ENCODE measurements around the gene OXER1. TPM values are rescaled to one million over a fixed set of nuclear protein-coding genes. Genes with fewer than 3 reads are reported as not detected.

OXER1 gene
- total RNA-seq, 2 donors from 2014 or later: 4.5 to 5.6 TPM

DNA sequence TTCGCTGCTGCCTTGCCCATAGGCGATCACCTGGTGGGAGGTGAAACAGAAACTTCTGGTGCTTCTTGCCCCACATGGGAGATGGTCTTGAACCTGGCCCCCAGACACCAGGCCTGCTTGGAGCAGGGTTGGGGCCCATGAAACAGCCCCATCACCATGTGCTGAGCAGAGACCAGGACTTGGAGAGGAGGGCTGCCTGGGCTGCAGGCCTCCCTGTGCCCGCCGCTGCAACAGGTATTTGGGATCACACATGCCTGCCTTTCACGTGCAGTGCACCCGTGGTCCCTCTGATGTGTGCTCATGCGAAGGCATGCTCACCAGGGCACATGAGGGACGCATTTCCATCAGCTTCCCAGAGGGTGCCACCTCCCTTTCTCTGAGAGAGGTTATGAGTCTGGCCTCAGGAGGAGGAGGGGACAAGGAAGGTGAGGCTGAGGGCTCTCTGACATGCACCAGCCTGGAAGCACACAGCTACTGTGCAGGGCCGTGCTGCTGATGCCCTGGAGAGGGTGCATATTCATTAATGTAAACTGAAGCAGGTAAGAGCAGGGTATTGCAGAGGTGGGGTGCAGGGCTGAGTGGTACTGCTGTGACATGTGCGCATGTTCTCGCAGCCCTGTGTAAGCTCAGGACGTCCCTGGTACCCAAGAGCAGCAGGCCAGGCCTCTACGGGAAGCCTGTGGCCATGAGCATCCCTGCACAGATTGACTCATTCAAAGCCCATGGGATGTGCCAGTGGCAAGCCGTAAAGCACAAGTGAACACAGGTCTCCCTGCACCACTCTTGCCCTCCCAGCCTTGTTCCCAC is 4.2 kb upstream of the OXER1 start:
- Histone ChIP-seq H3K36me3 (no peaks in the 10 kb centered on the region), H3K4me3 (no peak overlapping the region), H3K27me3 (replicated peaks; ENCODE audit: insufficient read depth) (no peaks in the 10 kb centered on the region), H3K9me3 (no peaks in the 10 kb centered on the region), H3K4me1 (replicated peaks) (no peaks in the 10 kb centered on the region), H3K27ac (no peak overlapping the region)
- TF ChIP-seq POLR2A (IDR thresholded peaks at IDR 0.05) (no peak), POLR2AphosphoS5 (IDR thresholded peaks at IDR 0.05) (no peak), CTCF (IDR thresholded peaks at IDR 0.05) (no peak)
- intact Hi-C loops (cut with DNase I): no loop called here
- DNase-seq (ENCODE audit: low spot score): no peak
- WGBS: 77% methylated on average over 14 of the region's 14 CpGs

DNA sequence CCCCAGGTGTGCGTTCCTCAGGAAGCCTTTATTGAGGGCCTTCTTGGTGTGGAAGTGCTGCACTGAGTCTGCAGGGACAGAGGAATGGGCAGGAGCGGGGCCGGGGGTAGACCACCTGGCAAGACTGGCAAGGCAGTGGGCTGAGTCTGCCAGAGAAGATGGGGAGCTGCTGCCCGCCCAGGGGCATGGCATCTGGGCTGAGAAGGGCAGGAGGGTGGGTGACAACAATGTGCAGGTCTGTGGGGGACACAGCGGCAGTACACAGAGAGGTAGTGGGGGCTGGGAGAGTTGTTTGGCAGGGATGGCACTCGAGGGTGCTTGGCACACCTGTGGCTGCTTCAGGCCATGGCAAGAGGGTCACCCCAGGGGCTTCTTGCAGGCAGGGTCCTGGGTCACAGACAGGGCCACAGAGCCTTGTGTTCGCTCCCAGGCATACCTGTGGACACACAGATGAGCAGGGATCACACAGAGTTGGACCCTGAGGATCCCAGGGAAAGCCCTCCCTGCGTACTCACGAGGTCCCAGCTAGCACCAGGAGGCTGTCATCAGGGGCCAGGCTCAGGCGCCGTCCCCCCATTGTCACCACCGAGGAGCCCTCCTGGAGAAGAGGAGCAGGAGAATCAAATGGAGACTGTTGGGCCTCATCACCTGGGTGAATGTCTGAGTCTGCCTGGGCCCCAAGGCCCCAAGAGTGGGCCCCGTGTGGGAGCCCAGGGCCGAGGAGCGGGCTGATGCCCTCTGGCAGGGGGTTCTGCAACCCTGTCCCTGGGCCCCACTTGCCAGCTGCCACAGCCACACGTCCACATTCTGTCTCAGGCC is 3.4 kb upstream of the OXER1 start:
- intact Hi-C loops (cut with DNase I): no loop called here
- Histone ChIP-seq H3K36me3 (no peaks in the 10 kb centered on the region), H3K9me3 (no peaks in the 10 kb centered on the region), H3K27ac (no peak overlapping the region), H3K4me1 (replicated peaks) (no peaks in the 10 kb centered on the region), H3K4me3 (no peak overlapping the region), H3K27me3 (replicated peaks; ENCODE audit: insufficient read depth) (no peaks in the 10 kb centered on the region)
- WGBS: 85% methylated on average over 16 of the region's 16 CpGs
- DNase-seq (ENCODE audit: low spot score): no peak
- no peak for TF ChIP-seq POLR2A (IDR thresholded peaks at IDR 0.05)
- no peak for TF ChIP-seq POLR2AphosphoS5 (IDR thresholded peaks at IDR 0.05)
- no peak for TF ChIP-seq CTCF (IDR thresholded peaks at IDR 0.05)

DNA sequence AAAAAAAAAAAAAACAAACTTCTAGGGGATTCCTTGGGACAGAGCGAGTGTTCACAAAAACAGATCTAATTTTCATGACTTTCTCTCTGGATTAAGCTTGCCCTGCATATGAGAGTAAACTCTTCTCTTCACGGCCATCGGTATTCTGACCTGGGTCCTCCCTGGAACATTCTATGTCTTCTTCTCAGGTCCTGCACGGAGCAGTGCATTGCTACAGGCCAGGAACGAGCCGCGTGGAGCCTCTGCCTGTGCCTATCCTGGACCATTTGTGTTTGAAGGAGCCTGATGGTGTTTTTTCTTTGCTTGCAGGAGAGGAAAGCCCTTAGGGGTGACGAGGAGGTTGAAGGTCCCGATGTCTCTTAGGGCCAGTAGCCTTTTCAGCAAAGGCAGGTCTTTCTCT is 1.8 kb upstream of the OXER1 start:
- intact Hi-C loops (cut with DNase I): no loop called here
- no peak for TF ChIP-seq POLR2AphosphoS5 (IDR thresholded peaks at IDR 0.05)
- no peak overlapping the region for H3K27ac ChIP-seq
- no peak overlapping the region for H3K4me3 ChIP-seq
- DNase-seq (ENCODE audit: low spot score): no peak
- WGBS: 91% methylated on average over 9 of the region's 9 CpGs
- no peaks in the 10 kb centered on the region for H3K27me3 ChIP-seq (replicated peaks; ENCODE audit: insufficient read depth)
- no peaks in the 10 kb centered on the region for H3K4me1 ChIP-seq (replicated peaks)
- no peaks in the 10 kb centered on the region for H3K9me3 ChIP-seq
- no peaks in the 10 kb centered on the region for H3K36me3 ChIP-seq

DNA sequence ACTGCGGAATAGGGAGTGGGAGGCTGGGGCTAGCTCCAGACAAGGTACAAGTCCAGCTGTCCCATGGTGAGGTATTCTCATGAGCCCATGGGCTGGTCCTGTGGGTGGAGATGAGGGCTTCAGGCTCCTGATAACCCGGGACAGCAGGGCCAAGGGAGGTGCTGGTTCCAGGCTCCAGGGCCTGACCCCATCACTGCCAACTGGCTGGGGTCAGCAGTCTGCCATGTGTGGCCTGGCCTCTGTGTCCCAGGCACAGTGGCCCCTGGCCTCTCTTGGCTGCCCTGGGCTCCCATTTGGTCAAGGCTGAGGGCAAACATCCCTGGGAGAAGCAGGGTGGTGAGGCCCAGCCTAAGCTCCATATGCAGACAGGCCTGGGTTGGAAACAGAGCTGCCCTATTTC is 966 bp upstream of the OXER1 start:
- TF ChIP-seq POLR2A (IDR thresholded peaks at IDR 0.05) (no peak), POLR2AphosphoS5 (IDR thresholded peaks at IDR 0.05) (no peak), CTCF (IDR thresholded peaks at IDR 0.05) (no peak)
- Histone ChIP-seq H3K27me3 (replicated peaks; ENCODE audit: insufficient read depth) (no peaks in the 10 kb centered on the region), H3K27ac (no peak overlapping the region), H3K36me3 (no peaks in the 10 kb centered on the region), H3K4me1 (replicated peaks) (no peaks in the 10 kb centered on the region), H3K4me3 (no peak overlapping the region), H3K9me3 (no peaks in the 10 kb centered on the region)
- DNase-seq (ENCODE audit: low spot score): no peak
- WGBS: 96% methylated on average over 2 of the region's 2 CpGs
- intact Hi-C loops (cut with DNase I): no loop called here

- Histone ChIP-seq H3K36me3 (no peaks in the 10 kb centered on the region), H3K9me3 (no peaks in the 10 kb centered on the region), H3K27me3 (replicated peaks; ENCODE audit: insufficient read depth) (no peaks in the 10 kb centered on the region), H3K4me1 (replicated peaks) (no peaks in the 10 kb centered on the region), H3K4me3 (no peak overlapping the region), H3K27ac (no peak overlapping the region)
- 96% methylated on average over 45 of the region's 45 CpGs for WGBS
- TF ChIP-seq POLR2A (IDR thresholded peaks at IDR 0.05) (no peak), POLR2AphosphoS5 (IDR thresholded peaks at IDR 0.05) (no peak), CTCF (IDR thresholded peaks at IDR 0.05) (no peak)
- DNase-seq (ENCODE audit: low spot score): no peak
- intact Hi-C loops (cut with DNase I): no loop called here
Measured at GRCh38 chr2:42762823-42763804, 821 bp downstream of the OXER1 start.

Data from prostate gland (tissue), 2 donors.